SU-DHL-6 (cell line): ENCODE data around the gene HOOK2.

ENCODE experiments used
- H2AFZ ChIP-seq: fragments of 200-600 bp; sonication (generic); 2 replicates; pipeline ENCODE4 v1.6.1; 2014; ENCODE audit warnings: low read depth, mild to moderate bottlenecking, moderate library complexity, mixed read lengths, antibody characterized with exemption, low read length; ENCODE audit not compliant: severe bottlenecking
- H3F3A ChIP-seq: fragments of 200-600 bp; shearing (Covaris generic); 2 replicates; pipeline ENCODE4 v1.6.0; 2016; ENCODE audit warnings: antibody characterized with exemption, mild to moderate bottlenecking; ENCODE audit not compliant: insufficient read depth
- H3K27ac ChIP-seq: fragments of 200-600 bp; sonication (generic); 2 replicates; pipeline ENCODE4 v1.5.1; 2016; ENCODE audit warnings: low read depth, mild to moderate bottlenecking, low read length, moderate library complexity, mixed read lengths
- H3K27me3 ChIP-seq: fragments of 200-600 bp; sonication (generic), shearing (Covaris generic); 2 replicates; pipeline ENCODE4 v1.6.0; 2014; ENCODE audit warnings: mild to moderate bottlenecking, low read length
- H3K36me3 ChIP-seq: fragments of 200-600 bp; sonication (generic); 2 replicates; pipeline ENCODE4 v1.6.1; 2014; ENCODE audit warnings: mild to moderate bottlenecking, low read length, mixed read lengths
- H3K4me2 ChIP-seq: fragments of 300-600, 200-600 bp; shearing (Covaris generic), sonication (generic); 2 replicates; pipeline ENCODE4 v1.6.0; 2014; ENCODE audit warnings: low read length, low read depth, mild to moderate bottlenecking; ENCODE audit not compliant: poor library complexity, severe bottlenecking
- H3K4me3 ChIP-seq: fragments of 200-600 bp; sonication (generic); 2 replicates; pipeline ENCODE4 v1.5.1; 2014; ENCODE audit warnings: antibody characterized with exemption, low read length, mild to moderate bottlenecking, mixed read lengths; ENCODE audit not compliant: insufficient read depth, poor library complexity, severe bottlenecking
- H3K79me2 ChIP-seq: fragments of 200-600 bp; sonication (generic); 2 replicates; pipeline ENCODE4 v1.6.1; 2014; ENCODE audit warnings: mild to moderate bottlenecking, low read length, moderate library complexity; ENCODE audit not compliant: insufficient read depth
- H3K9ac ChIP-seq: fragments of 200-600 bp; sonication (generic); 2 replicates; pipeline ENCODE4 v1.7.0; 2014; ENCODE audit warnings: mild to moderate bottlenecking, low read length
- H3K9me2 ChIP-seq: fragments of 200-600 bp; sonication (generic); replicated peaks from 2 replicates; pipeline ENCODE4 v1.6.1; 2014; ENCODE audit warnings: low read length; ENCODE audit not compliant: insufficient read depth
- H3K9me3 ChIP-seq: fragments of 200-600 bp; sonication (generic); 2 replicates; pipeline ENCODE4 v1.6.1; 2014; ENCODE audit warnings: low read length, mixed read lengths; ENCODE audit not compliant: insufficient read depth
- H4K20me1 ChIP-seq: fragments of 200-600 bp; sonication (generic); 2 replicates; pipeline ENCODE4 v1.6.1; 2014; ENCODE audit warnings: low read depth, mild to moderate bottlenecking, antibody characterized with exemption, low read length, moderate library complexity, mixed read lengths
- EZH2phosphoT487 ChIP-seq: fragments of 200-600 bp; sonication (generic), shearing (Covaris generic); conservative IDR thresholded peaks from 2 replicates; pipeline ENCODE4 v1.6.1; 2018; ENCODE audit warnings: mild to moderate bottlenecking, antibody characterized with exemption, low read length, moderate library complexity, mixed read lengths
- TF ChIP-seq, protein P1 (sequence below): fragments of 200-600 bp; sonication (generic); IDR thresholded peaks from one replicate; pipeline ENCODE4 v1.5.1; 2017; ENCODE audit warnings: antibody characterized with exemption, mild to moderate bottlenecking, low read length, moderate library complexity; ENCODE audit not compliant: insufficient read depth, poor library complexity, severe bottlenecking

The HOOK2 gene

DNA sequence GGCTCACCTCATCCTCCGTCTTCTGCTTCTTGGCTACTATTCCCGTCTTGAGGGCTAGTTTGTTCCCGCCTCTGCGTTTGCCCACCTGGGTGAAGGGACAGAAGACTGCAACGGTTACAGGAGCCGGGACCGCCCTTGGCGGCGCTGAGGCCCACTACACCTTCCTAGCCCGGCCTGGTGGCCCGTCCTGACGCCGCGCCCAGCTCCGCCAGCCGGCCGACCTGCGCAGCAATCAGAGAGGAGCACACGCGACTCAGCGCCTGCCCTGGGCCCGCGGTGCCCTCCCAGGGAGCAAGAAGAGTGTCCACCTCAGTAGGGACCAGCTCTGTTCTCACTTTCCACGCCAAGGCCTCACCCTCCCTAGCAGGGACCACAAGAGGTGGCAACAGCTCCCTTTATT lies 44.0 kb downstream of the HOOK2 start:
- H3K9ac ChIP-seq = no peak overlapping the region
- peaks cover 47% of the 10 kb centered on the region for H3K79me2 ChIP-seq
- H3F3A ChIP-seq = peaks cover 17% of the 10 kb centered on the region
- no peak overlapping the region for H3K27ac ChIP-seq
- no peak overlapping the region for H3K4me3 ChIP-seq
- H2AFZ ChIP-seq = no peak overlapping the region
- H3K9me2 ChIP-seq = no peaks in the 10 kb centered on the region
- peaks cover 7% of the 10 kb centered on the region; the same call in 1 of the 2 replicates for H3K36me3 ChIP-seq
- H4K20me1 ChIP-seq = peaks cover 11% of the 10 kb centered on the region; the same call in 1 of the 2 replicates
- no peak overlapping the region for H3K4me2 ChIP-seq
- H3K9me3 ChIP-seq = no peaks in the 10 kb centered on the region
- TF ChIP-seq, protein P1, sequence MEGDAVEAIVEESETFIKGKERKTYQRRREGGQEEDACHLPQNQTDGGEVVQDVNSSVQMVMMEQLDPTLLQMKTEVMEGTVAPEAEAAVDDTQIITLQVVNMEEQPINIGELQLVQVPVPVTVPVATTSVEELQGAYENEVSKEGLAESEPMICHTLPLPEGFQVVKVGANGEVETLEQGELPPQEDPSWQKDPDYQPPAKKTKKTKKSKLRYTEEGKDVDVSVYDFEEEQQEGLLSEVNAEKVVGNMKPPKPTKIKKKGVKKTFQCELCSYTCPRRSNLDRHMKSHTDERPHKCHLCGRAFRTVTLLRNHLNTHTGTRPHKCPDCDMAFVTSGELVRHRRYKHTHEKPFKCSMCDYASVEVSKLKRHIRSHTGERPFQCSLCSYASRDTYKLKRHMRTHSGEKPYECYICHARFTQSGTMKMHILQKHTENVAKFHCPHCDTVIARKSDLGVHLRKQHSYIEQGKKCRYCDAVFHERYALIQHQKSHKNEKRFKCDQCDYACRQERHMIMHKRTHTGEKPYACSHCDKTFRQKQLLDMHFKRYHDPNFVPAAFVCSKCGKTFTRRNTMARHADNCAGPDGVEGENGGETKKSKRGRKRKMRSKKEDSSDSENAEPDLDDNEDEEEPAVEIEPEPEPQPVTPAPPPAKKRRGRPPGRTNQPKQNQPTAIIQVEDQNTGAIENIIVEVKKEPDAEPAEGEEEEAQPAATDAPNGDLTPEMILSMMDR = no peak
- TF ChIP-seq EZH2phosphoT487 = no peak
- H3K27me3 ChIP-seq = no peaks in the 10 kb centered on the region

DNA sequence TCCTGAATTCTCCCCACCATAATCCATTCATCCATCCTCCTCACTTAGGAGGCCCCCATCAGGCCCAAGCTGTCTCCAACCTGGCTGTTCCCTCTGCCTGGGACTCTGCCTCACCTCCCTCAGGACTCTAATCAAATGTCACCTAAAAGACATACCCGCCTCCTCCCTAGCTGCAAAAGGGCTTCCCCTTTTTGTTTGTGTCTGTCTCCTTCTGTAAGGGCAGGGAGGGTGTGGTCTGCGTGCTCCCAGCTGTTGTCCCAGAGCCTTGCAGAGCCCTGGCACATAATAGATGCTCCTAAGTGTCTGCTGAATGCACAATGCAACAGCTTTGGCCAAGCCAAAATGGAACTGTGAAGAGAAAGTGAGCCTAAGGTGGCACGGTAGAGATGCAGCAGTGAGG lies 45.3 kb downstream of the HOOK2 start:
- Histone ChIP-seq H2AFZ (no peak overlapping the region), H3K27me3 (no peaks in the 10 kb centered on the region), H3K9me3 (no peaks in the 10 kb centered on the region), H3K79me2 (peaks cover 47% of the 10 kb centered on the region), H3K4me3 (no peak overlapping the region), H4K20me1 (peaks cover 11% of the 10 kb centered on the region; the same call in 1 of the 2 replicates), H3K9me2 (no peaks in the 10 kb centered on the region), H3K27ac (no peak overlapping the region), H3K36me3 (peaks cover 7% of the 10 kb centered on the region; the same call in 1 of the 2 replicates), H3K4me2 (no peak overlapping the region), H3K9ac (no peak overlapping the region), H3F3A (peaks cover 13% of the 10 kb centered on the region)
- TF ChIP-seq EZH2phosphoT487 = no peak
- TF ChIP-seq, protein P1 = no peak

DNA sequence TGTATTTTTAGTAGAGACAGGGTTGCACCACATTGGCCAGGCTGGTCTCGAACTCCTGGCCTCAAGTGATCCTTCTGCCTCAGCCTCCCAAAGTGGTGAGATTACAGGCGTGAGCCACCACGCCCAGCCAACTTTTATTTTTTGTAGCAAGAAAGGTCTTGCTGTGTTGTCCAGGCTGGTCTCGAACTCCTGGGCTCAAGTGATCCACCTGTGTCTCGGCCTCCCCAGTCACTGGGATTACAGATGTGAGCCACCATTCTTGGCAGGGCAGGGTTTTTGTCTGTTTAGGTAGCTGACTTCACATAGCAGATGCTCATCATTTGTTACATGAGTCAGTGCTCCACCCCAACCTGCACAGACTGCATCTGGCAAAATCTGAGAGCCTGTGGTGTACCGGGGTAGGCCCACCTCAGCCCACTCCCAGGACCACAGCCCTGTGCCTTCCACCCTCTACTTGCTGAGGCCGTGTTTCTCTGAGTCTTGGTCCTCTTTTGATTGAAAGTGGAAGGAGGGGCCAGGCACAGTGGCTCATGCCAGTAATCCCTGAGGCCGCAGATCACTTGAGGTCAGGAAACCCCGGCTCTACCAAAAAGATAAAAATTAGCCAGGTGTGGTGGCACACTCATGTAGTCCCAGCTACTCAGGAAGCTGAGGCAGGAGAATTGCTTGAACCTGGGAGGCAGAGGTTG lies 47.5 kb downstream of the HOOK2 start:
- H3K79me2 ChIP-seq = peaks cover 40% of the 10 kb centered on the region
- H3K27ac ChIP-seq = no peak overlapping the region
- H3K36me3 ChIP-seq = peaks cover 7% of the 10 kb centered on the region; the same call in 1 of the 2 replicates
- TF ChIP-seq, protein P1 = no peak
- TF ChIP-seq EZH2phosphoT487 = no peak
- no peak overlapping the region for H2AFZ ChIP-seq
- no peaks in the 10 kb centered on the region for H3K27me3 ChIP-seq
- H3K4me2 ChIP-seq = no peak overlapping the region
- H3K9me3 ChIP-seq = no peaks in the 10 kb centered on the region
- no peak overlapping the region for H3K4me3 ChIP-seq
- peaks cover 13% of the 10 kb centered on the region for H3F3A ChIP-seq
- peaks cover 8% of the 10 kb centered on the region; the same call in 1 of the 2 replicates for H4K20me1 ChIP-seq
- H3K9me2 ChIP-seq = no peaks in the 10 kb centered on the region
- no peak overlapping the region for H3K9ac ChIP-seq
